B cell (primary cell): Measurements from ENCODE around the gene ZBTB34. TPM values are rescaled to one million over a fixed set of nuclear protein-coding genes. Genes with fewer than 3 reads are reported as not detected.

Source experiments
- ATAC-seq: fragments of 200-7000 bp; cut with Tn5 transposase; one replicate; pipeline ENCODE4 v1.10.0; 2021; ENCODE audit warnings: low read depth, mild to moderate bottlenecking, moderate number of reproducible peaks, moderate library complexity
- CTCF ChIA-PET: fragments of 350-600 bp; sonication (Branson Sonifier 250); formaldehyde crosslinking; loops from one replicate; lab custom pipeline; 2021; ENCODE audit warnings: antibody characterized with exemption, inconsistent platforms; lab: Charles Lee
- POLR2A ChIA-PET: fragments of 350-600 bp; sonication (Branson Sonifier 250); formaldehyde crosslinking; loops from one replicate; lab custom pipeline; 2021; ENCODE audit warnings: antibody characterized with exemption; lab: Charles Lee
- DNase-seq: peaks from one replicate; pipeline ENCODE4 v3.0.0; 2013
- H2AFZ ChIP-seq: 2 replicates; pipeline ENCODE4 v1.6.1; 2012; ENCODE audit warnings: mild to moderate bottlenecking, low read depth, low read length; ENCODE audit not compliant: insufficient read depth, poor library complexity, severe bottlenecking
- H3K27ac ChIP-seq, 2 donors: 1 replicate in 1 of 2; 2 replicates in 1 of 2; pipeline ENCODE4 v1.5.1; 2012 to 2013; ENCODE audit warnings: low read length in 2 of 2, mild to moderate bottlenecking in 2 of 2, moderate library complexity in 1 of 2
- H3K27me3 ChIP-seq, 4 experiments: fragments of 200-600 bp in 1 of 4; sonication (generic) in 1 of 4; replicated peaks in 1 of 4; 1 replicate in 2 of 4; 2 replicates in 2 of 4; pipeline versions ENCODE4 v1.6.1 to v1.7.0; 2013 to 2016; ENCODE audit warnings: low read length in 3 of 4, mild to moderate bottlenecking in 2 of 4, mixed read lengths in 1 of 4, moderate library complexity in 1 of 4; ENCODE audit not compliant: insufficient read depth in 4 of 4, control insufficient read depth in 3 of 4; ENCODE audit errors: control extremely low read depth in 1 of 4
- H3K36me3 ChIP-seq, 2 experiments: replicated peaks in 1 of 2; 1 replicate in 1 of 2; 2 replicates in 1 of 2; pipeline versions ENCODE4 v1.6.1 to v1.7.1; 2013; ENCODE audit warnings: low read length in 1 of 2; ENCODE audit not compliant: insufficient read depth in 2 of 2, control insufficient read depth in 1 of 2; ENCODE audit errors: control extremely low read depth in 1 of 2, extremely low read depth in 1 of 2
- H3K4me1 ChIP-seq, 2 donors: fragments of 200-600 bp in 1 of 2; sonication (generic) in 1 of 2; 1 replicate in 1 of 2; 2 replicates in 1 of 2; pipeline versions ENCODE4 v1.5.1 to v1.6.1; 2013 to 2017; ENCODE audit warnings: low read length in 2 of 2; ENCODE audit not compliant: control insufficient read depth in 2 of 2, insufficient read depth in 2 of 2
- H3K4me2 ChIP-seq: replicated peaks from 2 replicates; pipeline ENCODE3; 2012; ENCODE audit warnings: mild to moderate bottlenecking, low read depth, low read length; ENCODE audit not compliant: poor library complexity, severe bottlenecking
- H3K4me3 ChIP-seq, 5 experiments: fragments of 200-600 bp in 1 of 5; sonication (generic) in 1 of 5; 1 replicate in 3 of 5; 2 replicates in 2 of 5; pipeline versions ENCODE4 v1.5.1 to v1.7.0; 2011 to 2016; ENCODE audit warnings: low read length in 4 of 5, mild to moderate bottlenecking in 4 of 5, low read depth in 2 of 5, control low read depth in 1 of 5, moderate library complexity in 1 of 5; ENCODE audit not compliant: insufficient read depth in 1 of 5; ENCODE audit errors: control extremely low read depth in 1 of 5, extremely low read depth in 1 of 5
- H3K79me2 ChIP-seq: fragments of 200-600 bp; sonication (generic); one replicate; pipeline ENCODE4 v1.6.0; 2016; ENCODE audit warnings: low read length; ENCODE audit not compliant: control insufficient read depth, insufficient read depth
- H3K9ac ChIP-seq: fragments of 200-600 bp; sonication (generic); 2 replicates; pipeline ENCODE4 v1.6.1; 2017; ENCODE audit warnings: mild to moderate bottlenecking, low read length, moderate library complexity
- H3K9me3 ChIP-seq, 3 donors: one replicate each; pipeline versions ENCODE4 v1.6.1 to v1.7.1; 2013; ENCODE audit warnings: low read length in 2 of 3; ENCODE audit not compliant: control insufficient read depth in 2 of 3, insufficient read depth in 1 of 3; ENCODE audit errors: control extremely low read depth in 1 of 3
- H4K20me1 ChIP-seq: 2 replicates; pipeline ENCODE4 v1.6.0; 2012; ENCODE audit warnings: mild to moderate bottlenecking, low read length; ENCODE audit not compliant: insufficient read depth, control insufficient read depth, poor library complexity, severe bottlenecking
- H3K27ac Mint-ChIP-seq: one replicate; pipeline ENCODE4 v1.8.0; 2021; ENCODE audit warnings: mixed read lengths
- H3K27me3 Mint-ChIP-seq: one replicate; pipeline ENCODE4 v1.8.0; 2021; ENCODE audit warnings: mixed read lengths
- H3K4me1 Mint-ChIP-seq: one replicate; pipeline ENCODE4 v1.8.0; 2021; ENCODE audit warnings: mixed read lengths
- H3K4me3 Mint-ChIP-seq: one replicate; pipeline ENCODE4 v1.8.0; 2021; ENCODE audit warnings: mixed read lengths
- H3K9me3 Mint-ChIP-seq: one replicate; pipeline ENCODE4 v1.8.0; 2022; ENCODE audit warnings: mixed read lengths; ENCODE audit not compliant: insufficient read depth
- EZH2 ChIP-seq: IDR thresholded peaks from 2 replicates; pipeline ENCODE4 v1.6.1; 2012; ENCODE audit warnings: borderline replicate concordance, low read depth, mild to moderate bottlenecking, moderate library complexity, low read length; ENCODE audit not compliant: insufficient read depth, poor library complexity, severe bottlenecking
- WGBS: methylation state at CpG from one replicate; pipeline ENCODE4 v1.1.5; 2013; ENCODE audit warnings: missing lambda C conversion rate; ENCODE audit not compliant: insufficient coverage; 5-methylcytosine and 5-hydroxymethylcytosine counted together
- intact Hi-C: fragments of 100-400 bp; cut with micrococcal nuclease; formaldehyde crosslinking; loops from one replicate; pipeline ENCODE4 v1.10.0; 2022
- polyA plus RNA-seq: library from polyadenylated mRNA; depleted of rRNA; stranded (reverse); fragments of >200 nt; gene quantifications from 2 replicates; pipeline ENCODE4 v1.2.3, GENCODE V29; 2012
- total RNA-seq, 2 donors: library from RNA; stranded (reverse); fragments of 120-200 nt in 1 of 2; gene quantifications; 1 replicate in 1 of 2; 2 replicates in 1 of 2; pipeline versions ENCODE4 v1.2.3 to v1.2.4, GENCODE V29; 2013 to 2022
- TF ChIP-seq, protein P1 (sequence below): fragments of 200-600 bp; IDR thresholded peaks from one replicate; pipeline ENCODE4 v1.8.0; 2022; ENCODE audit warnings: antibody characterized with exemption, mild to moderate bottlenecking

ZBTB34 gene
- total and polyA plus RNA-seq, 2 donors (not counting 1 experiment from before 2014, with no cell fraction given), result 3.8 to 12.1 TPM

DNA sequence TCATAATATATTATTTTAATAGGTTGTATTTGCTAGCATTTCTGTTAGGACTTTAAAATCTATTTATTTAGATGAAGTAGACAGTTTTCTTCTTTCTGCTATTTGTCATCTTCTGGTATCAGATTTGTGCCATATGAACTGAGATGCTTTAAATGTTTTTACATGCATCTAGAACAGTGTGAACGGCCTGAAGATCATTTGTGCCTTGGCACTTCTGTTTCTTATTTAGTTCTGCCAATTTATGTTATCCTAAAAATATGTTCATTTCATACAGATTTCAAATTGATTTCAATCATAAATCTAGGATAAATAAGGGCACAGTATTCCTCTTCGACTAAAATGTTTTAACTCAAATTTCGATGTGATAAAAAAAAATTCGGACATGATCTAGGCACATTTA lies 16.1 kb downstream of the ZBTB34 start:
- H3K4me1 Mint-ChIP-seq, result peaks cover 28% of the 10 kb centered on the region
- H3K79me2 ChIP-seq, result peaks cover 52% of the 10 kb centered on the region

DNA sequence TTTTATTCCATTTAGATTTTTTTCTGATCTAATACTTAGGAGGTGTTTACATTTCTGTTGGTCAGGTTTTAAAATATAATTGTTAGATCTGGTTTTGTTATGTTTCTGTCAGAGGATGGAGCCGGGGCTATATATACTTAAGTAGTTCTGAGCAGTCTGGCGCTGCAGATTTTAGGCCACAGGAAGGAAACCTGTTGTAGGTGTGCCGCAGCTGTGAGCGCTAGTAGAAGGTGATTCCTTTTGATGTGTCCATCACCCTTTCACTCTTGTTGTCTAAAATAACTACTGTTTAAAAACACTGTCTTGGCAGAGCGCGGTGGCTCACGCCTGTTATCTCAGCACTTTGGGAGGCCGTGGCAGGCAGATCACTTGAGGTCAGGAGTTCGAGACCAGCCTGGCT lies 17.0 kb downstream of the ZBTB34 start:
- H2AFZ ChIP-seq, result no peak overlapping the region
- CTCF ChIA-PET, result no interaction called here

More for the DNA sequence above, 16.1 kb downstream of the ZBTB34 start:
- no peaks in the 10 kb centered on the region for H3K27me3 Mint-ChIP-seq
- 93% methylated on average over 3 of the region's 4 CpGs for WGBS
- Histone ChIP-seq H2AFZ (no peak overlapping the region), H3K27ac (no peak overlapping the region), H3K4me2 (no peak overlapping the region), H3K9ac (no peak overlapping the region), H3K36me3 (peaks cover 3 to 23% of the 10 kb centered on the region in 2 experiments), H4K20me1 (peaks cover 28% of the 10 kb centered on the region), H3K4me1 (no peaks in the 10 kb centered on the region), H3K4me3 (no peak overlapping the region), H3K9me3 (no peaks in the 10 kb centered on the region), H3K27me3 (no peaks in the 10 kb centered on the region)
- ChIA-PET CTCF (no interaction called here), POLR2A (interaction anchor here (0.7 kb wide), 1 partner anchor 348 kb away, joined by 3 read pairs; no protein-coding TSS in a partner anchor)
- TF ChIP-seq, protein P1, sequence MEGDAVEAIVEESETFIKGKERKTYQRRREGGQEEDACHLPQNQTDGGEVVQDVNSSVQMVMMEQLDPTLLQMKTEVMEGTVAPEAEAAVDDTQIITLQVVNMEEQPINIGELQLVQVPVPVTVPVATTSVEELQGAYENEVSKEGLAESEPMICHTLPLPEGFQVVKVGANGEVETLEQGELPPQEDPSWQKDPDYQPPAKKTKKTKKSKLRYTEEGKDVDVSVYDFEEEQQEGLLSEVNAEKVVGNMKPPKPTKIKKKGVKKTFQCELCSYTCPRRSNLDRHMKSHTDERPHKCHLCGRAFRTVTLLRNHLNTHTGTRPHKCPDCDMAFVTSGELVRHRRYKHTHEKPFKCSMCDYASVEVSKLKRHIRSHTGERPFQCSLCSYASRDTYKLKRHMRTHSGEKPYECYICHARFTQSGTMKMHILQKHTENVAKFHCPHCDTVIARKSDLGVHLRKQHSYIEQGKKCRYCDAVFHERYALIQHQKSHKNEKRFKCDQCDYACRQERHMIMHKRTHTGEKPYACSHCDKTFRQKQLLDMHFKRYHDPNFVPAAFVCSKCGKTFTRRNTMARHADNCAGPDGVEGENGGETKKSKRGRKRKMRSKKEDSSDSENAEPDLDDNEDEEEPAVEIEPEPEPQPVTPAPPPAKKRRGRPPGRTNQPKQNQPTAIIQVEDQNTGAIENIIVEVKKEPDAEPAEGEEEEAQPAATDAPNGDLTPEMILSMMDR, result no peak
- TF ChIP-seq EZH2, result no peak
- H3K9me3 Mint-ChIP-seq, result no peaks in the 10 kb centered on the region
- no peak overlapping the region for H3K27ac Mint-ChIP-seq
- DNase-seq (no peak), ATAC-seq (no peak)
- intact Hi-C loops, result no loop called here
- H3K4me3 Mint-ChIP-seq, result no peak overlapping the region

More for the DNA sequence above, 17.0 kb downstream of the ZBTB34 start:
- H3K4me2 ChIP-seq, result no peak overlapping the region
- no peaks in the 10 kb centered on the region for H3K27me3 Mint-ChIP-seq
- peaks cover 53% of the 10 kb centered on the region for H3K79me2 ChIP-seq
- TF ChIP-seq EZH2, result no peak
- TF ChIP-seq, protein P1, result no peak
- peaks cover 3 to 31% of the 10 kb centered on the region in 2 experiments for H3K36me3 ChIP-seq
- H3K4me1 ChIP-seq, result no peaks in the 10 kb centered on the region
- no peak for DNase-seq
- H4K20me1 ChIP-seq, result peaks cover 21% of the 10 kb centered on the region
- POLR2A ChIA-PET, result no interaction called here
- H3K4me3 Mint-ChIP-seq, result no peak overlapping the region
- WGBS, result 87% methylated on average over 6 of the region's 9 CpGs
- H3K27ac ChIP-seq, result no peak overlapping the region
- intact Hi-C loops, result no loop called here
- no peaks in the 10 kb centered on the region for H3K9me3 ChIP-seq
- H3K9me3 Mint-ChIP-seq, result no peaks in the 10 kb centered on the region
- H3K9ac ChIP-seq, result no peak overlapping the region
- no peak overlapping the region for H3K27ac Mint-ChIP-seq
- no peak overlapping the region for H3K4me3 ChIP-seq
- no peak for ATAC-seq
- H3K4me1 Mint-ChIP-seq, result peaks cover 25% of the 10 kb centered on the region
- H3K27me3 ChIP-seq, result no peaks in the 10 kb centered on the region
